CD4-positive, alpha-beta T cell treated with Interleukin-4 for 4 hours (primary cell): ENCODE results near the gene TBC1D22B.

Experiments
- DNase-seq: peaks from one replicate; pipeline ENCODE4 v3.0.0-alpha.2; 2020

TBC1D22B gene

GRCh38 chr6:37239950-37240713, 17.4 kb upstream of the TBC1D22B start:
- DNase-seq: peak; percentile 62

- no peak for DNase-seq
Observed at GRCh38 chr6:37241131-37241530, 16.4 kb upstream of the TBC1D22B start.

GRCh38 chr6:37241775-37242428, 15.7 kb upstream of the TBC1D22B start:
- no peak for DNase-seq

- no peak for DNase-seq
Observed at GRCh38 chr6:37242429-37243052, 15.0 kb upstream of the TBC1D22B start.

GRCh38 chr6:37243131-37243815, 14.3 kb upstream of the TBC1D22B start:
- DNase-seq: no peak

- no peak for DNase-seq
Observed at GRCh38 chr6:37243816-37244370, 13.7 kb upstream of the TBC1D22B start.

- no peak for DNase-seq
Observed at GRCh38 chr6:37244430-37245310, 12.9 kb upstream of the TBC1D22B start.

GRCh38 chr6:37251211-37251780, 6.3 kb upstream of the TBC1D22B start:
- DNase-seq: no peak

GRCh38 chr6:37253486-37254007, 4.0 kb upstream of the TBC1D22B start:
- no peak for DNase-seq

- no peak for DNase-seq
Observed at GRCh38 chr6:37254881-37255280, 2.7 kb upstream of the TBC1D22B start.

- DNase-seq: no peak
Observed at GRCh38 chr6:37256692-37257319, 766 bp upstream of the TBC1D22B start.

GRCh38 chr6:37257320-37257633, 295 bp upstream of the TBC1D22B start:
- no peak for DNase-seq

GRCh38 chr6:37258405-37259105, 983 bp downstream of the TBC1D22B start:
- DNase-seq: no peak

GRCh38 chr6:37259191-37259590, 1.6 kb downstream of the TBC1D22B start:
- DNase-seq: peak; percentile 62

- DNase-seq: no peak
Observed at GRCh38 chr6:37260040-37260439, 2.5 kb downstream of the TBC1D22B start.

- DNase-seq: no peak
Observed at GRCh38 chr6:37260444-37260843, 2.9 kb downstream of the TBC1D22B start.

GRCh38 chr6:37261198-37261597, 3.6 kb downstream of the TBC1D22B start:
- DNase-seq: no peak

- no peak for DNase-seq
Observed at GRCh38 chr6:37262446-37263026, 5.0 kb downstream of the TBC1D22B start.

GRCh38 chr6:37265001-37265400, 7.4 kb downstream of the TBC1D22B start:
- DNase-seq: no peak

- DNase-seq: no peak
Observed at GRCh38 chr6:37265860-37266259, 8.3 kb downstream of the TBC1D22B start.
